Head of caudate nucleus (tissue), 42 donors: Measurements from ENCODE around the gene GGACT.
A peak's percentile ranks its signal among the peaks of the same experiment; 100 is the strongest.

ENCODE experiments used
- DNase-seq, 42 donors: peaks; one replicate each; pipeline versions ENCODE4 v3.0.0 to v3.0.0-alpha.2; 2020 to 2021; ENCODE audit warnings: mixed read lengths in 7 of 42
- intact Hi-C: fragments of 100-400 bp; cut with DNase I; formaldehyde crosslinking; loops from one replicate; pipeline ENCODE4 v1.15.0; 2022

Gene GGACT

GRCh38 chr13:100561599-100562204 lies 26.9 kb downstream of the GGACT start:
- DNase-seq: no peak
- intact Hi-C loops: no loop called here

GRCh38 chr13:100561158-100561499 lies 27.5 kb downstream of the GGACT start:
- intact Hi-C loops: no loop called here
- DNase-seq: no peak

GRCh38 chr13:100560498-100561157 lies 28.0 kb downstream of the GGACT start:
- peak in 28 of 42 donors; percentile 14 to 70 (median 36) for DNase-seq

GRCh38 chr13:100559886-100560285 lies 28.7 kb downstream of the GGACT start:
- intact Hi-C loops: no loop called here
- no peak for DNase-seq

More at GRCh38 chr13:100560498-100561157, 28.0 kb downstream of the GGACT start:
- intact Hi-C loops: no loop called here

GRCh38 chr13:100552755-100553154 lies 35.8 kb downstream of the GGACT start:
- no peak for DNase-seq
- intact Hi-C loops: no loop called here

GRCh38 chr13:100549316-100549715 lies 39.3 kb downstream of the GGACT start:
- DNase-seq: peak in 1 of 42 donors; percentile 34
- intact Hi-C loops: no loop called here

- peak in 1 of 42 donors; percentile 32 for DNase-seq
- intact Hi-C loops: no loop called here
Measured at GRCh38 chr13:100547791-100548201, 40.8 kb downstream of the GGACT start.

- peak in 2 of 42 donors; percentile 26 to 35 for DNase-seq
- intact Hi-C loops: no loop called here
Measured at GRCh38 chr13:100546713-100547405, 41.7 kb downstream of the GGACT start.

- DNase-seq: peak in 1 of 42 donors; percentile 28
- intact Hi-C loops: no loop called here
Measured at GRCh38 chr13:100545684-100546061, 42.9 kb downstream of the GGACT start.

GRCh38 chr13:100544866-100545683 lies 43.5 kb downstream of the GGACT start:
- peak in 21 of 42 donors; percentile 14 to 59 (median 38) for DNase-seq
- intact Hi-C loops: no loop called here

- intact Hi-C loops: no loop called here
- DNase-seq: peak in 2 of 42 donors; percentile 5 to 24
Measured at GRCh38 chr13:100543872-100544602, 44.6 kb downstream of the GGACT start.

GRCh38 chr13:100542826-100543156 lies 45.8 kb downstream of the GGACT start:
- intact Hi-C loops: no loop called here
- DNase-seq: peak in 2 of 42 donors; percentile 33 to 38

- intact Hi-C loops: no loop called here
- peak in 4 of 42 donors; percentile 3 to 22 (median 8) for DNase-seq
Measured at GRCh38 chr13:100541897-100542825, 46.4 kb downstream of the GGACT start.

GRCh38 chr13:100540621-100541020 lies 48.0 kb downstream of the GGACT start:
- DNase-seq: peak in 5 of 42 donors; percentile 1 to 16 (median 6)
- intact Hi-C loops: no loop called here

- intact Hi-C loops: no loop called here
- DNase-seq: peak in 4 of 42 donors; percentile 6 to 29 (median 10)
Measured at GRCh38 chr13:100537951-100538462, 50.6 kb downstream of the GGACT start.

- peak in 4 of 42 donors; percentile 2 to 29 (median 10) for DNase-seq
Measured at GRCh38 chr13:100537486-100537885, 51.1 kb downstream of the GGACT start.

GRCh38 chr13:100536643-100537180 lies 51.9 kb downstream of the GGACT start:
- intact Hi-C loops: no loop called here
- DNase-seq: peak in 4 of 42 donors; percentile 4 to 34 (median 21)

More at GRCh38 chr13:100537486-100537885, 51.1 kb downstream of the GGACT start:
- intact Hi-C loops: no loop called here
